Vagina (tissue), 2 donors: Measurements from ENCODE around the gene HSPA12A. TPM values are rescaled to one million over a fixed set of nuclear protein-coding genes. Genes with fewer than 3 reads are reported as not detected.

ENCODE experiments used
- DNase-seq, 2 donors: peaks; one replicate each; pipeline ENCODE4 v3.0.0-alpha.2; 2017; ENCODE audit errors: extremely low spot score in 2 of 2
- H3K27ac ChIP-seq: fragments of 200-600 bp; sonication (generic); one replicate; pipeline ENCODE4 v1.5.1; 2019
- H3K27me3 ChIP-seq: fragments of 200-600 bp; sonication (generic); one replicate; pipeline ENCODE4 v1.5.1; 2019
- H3K36me3 ChIP-seq, 2 donors: fragments of 200-600 bp; sonication (generic); one replicate each; pipeline ENCODE4 v1.5.1; 2017 to 2019
- H3K4me1 ChIP-seq: fragments of 200-600 bp; sonication (generic); one replicate; pipeline ENCODE4 v1.5.1; 2019
- H3K4me3 ChIP-seq, 2 donors: fragments of 200-600 bp; sonication (generic); 1 replicate in 1 of 2; 2 replicates in 1 of 2; pipeline ENCODE4 v1.5.1; 2016 to 2019
- H3K9me3 ChIP-seq: fragments of 200-600 bp; sonication (generic); one replicate; pipeline ENCODE4 v1.5.1; 2019
- POLR2A ChIP-seq, 2 donors: fragments of 450-650 bp; IDR thresholded peaks; one replicate each; pipeline ENCODE4 v1.6.1; 2017; ENCODE audit warnings: antibody characterized with exemption in 2 of 2, mild to moderate bottlenecking in 2 of 2, moderate library complexity in 2 of 2
- POLR2AphosphoS5 ChIP-seq, 2 donors: sonication (generic); formaldehyde crosslinking; IDR thresholded peaks; one replicate each; pipeline ENCODE4 v1.9.0; 2017; ENCODE audit warnings: antibody characterized with exemption in 2 of 2, mild to moderate bottlenecking in 2 of 2, low read depth in 1 of 2; ENCODE audit not compliant: insufficient read depth in 1 of 2
- intact Hi-C: fragments of 100-400 bp; cut with DNase I; formaldehyde crosslinking; loops from one replicate; pipeline ENCODE4 v1.15.1; 2023
- total RNA-seq: library from RNA; depleted of rRNA; stranded (reverse); fragments of >200 nt; gene quantifications from one replicate; pipeline ENCODE4 v1.2.3, GENCODE V29; 2016
- TF ChIP-seq, protein P1 (sequence below), 3 experiments: fragments of 450-650 bp in 2 of 3; fragments of 200-600 bp in 1 of 3; sonication (generic) in 1 of 3; IDR thresholded peaks; one replicate each; pipeline ENCODE4 v1.5.1; 2017 to 2019; ENCODE audit warnings: antibody characterized with exemption in 3 of 3, mild to moderate bottlenecking in 2 of 3, moderate library complexity in 2 of 3

The HSPA12A gene
- total RNA-seq, 1 donor from 2014 or later = 28.7 TPM

DNA sequence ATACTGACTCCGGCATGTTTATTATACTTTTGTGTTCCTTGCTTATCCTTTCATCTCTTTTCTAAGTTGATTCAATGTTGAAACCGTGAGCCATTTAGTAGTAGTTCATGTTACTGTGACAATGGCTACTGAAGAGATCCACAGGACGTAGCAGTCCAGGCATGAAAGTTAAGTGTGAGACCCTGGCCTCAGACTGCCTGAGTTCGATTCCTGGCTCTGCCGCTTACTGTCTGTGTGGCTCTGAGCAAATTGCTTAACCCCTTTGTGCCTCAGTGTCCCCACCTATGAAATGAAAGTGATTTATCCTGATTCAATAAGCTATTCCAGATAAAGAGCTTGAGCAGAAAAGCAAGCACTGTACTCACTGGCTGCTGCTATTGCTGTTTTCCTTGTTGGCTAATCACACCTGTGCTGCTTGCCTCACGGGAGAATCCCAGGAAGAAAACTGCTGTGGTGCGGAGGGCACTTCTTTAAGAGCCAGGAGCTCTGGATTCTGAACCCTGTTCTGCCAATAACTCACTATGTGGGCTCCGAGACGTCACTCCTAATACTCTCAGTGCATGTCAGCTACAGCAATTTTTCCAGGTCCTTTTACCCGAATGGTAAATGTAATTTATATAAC is 83.2 kb downstream of the HSPA12A start:
- no peak overlapping the region for H3K27ac ChIP-seq
- no peak for DNase-seq
- no peaks in the 10 kb centered on the region for H3K27me3 ChIP-seq
- H3K4me3 ChIP-seq = no peak overlapping the region
- no peaks in the 10 kb centered on the region for H3K9me3 ChIP-seq
- H3K4me1 ChIP-seq = no peaks in the 10 kb centered on the region
- intact Hi-C loops = no loop called here
- TF ChIP-seq POLR2A (IDR thresholded peaks at IDR 0.05) = no peak
- no peaks in the 10 kb centered on the region for H3K36me3 ChIP-seq

DNA sequence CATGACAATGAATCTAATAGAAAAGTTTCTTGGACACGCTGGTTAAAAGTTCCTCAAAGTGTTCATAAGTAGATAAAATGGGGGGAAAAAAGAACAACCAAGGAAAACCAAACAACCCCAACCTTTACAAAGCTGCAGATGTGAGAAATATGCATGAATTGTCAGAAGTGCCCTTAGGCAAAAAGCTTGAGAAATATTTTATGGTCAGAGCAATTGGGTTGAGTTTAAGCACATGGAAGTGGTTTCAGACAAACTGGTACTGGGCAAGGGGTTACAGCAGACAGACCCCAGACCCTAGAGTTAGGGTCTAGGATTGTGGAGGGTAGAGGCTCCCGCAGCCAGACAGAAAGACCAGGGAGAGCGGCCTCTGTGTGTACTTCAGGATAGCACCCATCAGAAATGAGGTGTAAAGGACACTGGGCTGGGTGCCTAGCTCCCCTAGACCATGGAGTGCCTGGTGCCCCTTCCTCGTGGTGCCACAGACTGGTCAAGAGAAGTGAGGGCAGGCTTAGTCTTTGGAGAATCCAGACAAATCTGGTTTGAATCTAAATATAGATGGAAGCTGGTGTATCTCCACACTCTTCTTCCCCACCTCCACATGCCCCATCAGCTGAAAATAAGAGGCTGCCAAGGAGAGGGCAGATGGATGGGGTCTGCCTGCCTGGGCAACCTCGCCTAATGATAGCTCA is 84.4 kb downstream of the HSPA12A start:
- Histone ChIP-seq H3K36me3 (no peaks in the 10 kb centered on the region), H3K27ac (no peak overlapping the region), H3K27me3 (no peaks in the 10 kb centered on the region), H3K4me3 (no peak overlapping the region), H3K4me1 (no peaks in the 10 kb centered on the region), H3K9me3 (no peaks in the 10 kb centered on the region)
- no peak for DNase-seq
- intact Hi-C loops = no loop called here
- TF ChIP-seq, protein P1, sequence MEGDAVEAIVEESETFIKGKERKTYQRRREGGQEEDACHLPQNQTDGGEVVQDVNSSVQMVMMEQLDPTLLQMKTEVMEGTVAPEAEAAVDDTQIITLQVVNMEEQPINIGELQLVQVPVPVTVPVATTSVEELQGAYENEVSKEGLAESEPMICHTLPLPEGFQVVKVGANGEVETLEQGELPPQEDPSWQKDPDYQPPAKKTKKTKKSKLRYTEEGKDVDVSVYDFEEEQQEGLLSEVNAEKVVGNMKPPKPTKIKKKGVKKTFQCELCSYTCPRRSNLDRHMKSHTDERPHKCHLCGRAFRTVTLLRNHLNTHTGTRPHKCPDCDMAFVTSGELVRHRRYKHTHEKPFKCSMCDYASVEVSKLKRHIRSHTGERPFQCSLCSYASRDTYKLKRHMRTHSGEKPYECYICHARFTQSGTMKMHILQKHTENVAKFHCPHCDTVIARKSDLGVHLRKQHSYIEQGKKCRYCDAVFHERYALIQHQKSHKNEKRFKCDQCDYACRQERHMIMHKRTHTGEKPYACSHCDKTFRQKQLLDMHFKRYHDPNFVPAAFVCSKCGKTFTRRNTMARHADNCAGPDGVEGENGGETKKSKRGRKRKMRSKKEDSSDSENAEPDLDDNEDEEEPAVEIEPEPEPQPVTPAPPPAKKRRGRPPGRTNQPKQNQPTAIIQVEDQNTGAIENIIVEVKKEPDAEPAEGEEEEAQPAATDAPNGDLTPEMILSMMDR (IDR thresholded peaks at IDR 0.05) = no peak
- TF ChIP-seq POLR2AphosphoS5 (IDR thresholded peaks at IDR 0.05; ENCODE audit: insufficient read depth in 1 of 2, low read depth in 1 of 2) (no peak), POLR2A (IDR thresholded peaks at IDR 0.05) (no peak)

DNA sequence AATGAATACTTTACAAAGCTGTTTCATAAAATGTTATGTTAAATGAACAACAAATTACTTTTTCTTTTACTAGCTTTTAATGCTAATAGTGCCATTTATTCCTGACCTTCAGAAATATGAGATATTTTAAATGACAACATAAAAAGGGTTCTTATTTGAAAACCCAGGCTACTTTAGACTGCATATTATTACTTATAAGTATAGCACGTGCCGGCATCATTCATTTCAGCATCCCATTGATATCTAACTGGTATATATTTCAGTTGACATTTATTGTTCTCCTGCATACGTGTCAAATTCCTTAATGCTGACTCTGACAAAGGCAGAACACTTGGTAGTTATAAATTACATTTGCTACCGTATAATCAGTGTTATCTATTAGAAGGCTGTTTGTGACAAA is 86.3 kb downstream of the HSPA12A start:
- intact Hi-C loops = no loop called here

DNA sequence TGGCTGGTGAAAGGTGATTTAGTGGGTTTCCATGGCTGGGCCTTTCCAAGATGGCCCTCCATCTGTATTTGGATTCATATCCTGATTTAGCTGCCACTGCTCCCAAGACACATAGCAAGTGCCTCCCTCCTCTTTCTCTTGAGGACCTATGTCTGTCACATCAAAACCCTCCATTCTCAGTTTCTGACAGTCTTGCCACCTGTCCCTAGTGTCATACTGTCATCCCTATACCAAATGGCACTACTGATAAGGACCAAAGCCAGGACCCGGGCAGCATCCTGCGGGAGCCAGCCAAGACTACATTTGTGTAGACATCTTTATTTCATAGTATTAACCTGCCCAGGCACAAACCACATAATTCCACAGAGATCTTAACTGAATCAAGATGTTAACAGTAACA is 86.8 kb downstream of the HSPA12A start:
- TF ChIP-seq POLR2A (IDR thresholded peaks at IDR 0.05) (no peak), POLR2AphosphoS5 (IDR thresholded peaks at IDR 0.05; ENCODE audit: insufficient read depth in 1 of 2, low read depth in 1 of 2) (no peak)
- TF ChIP-seq, protein P1 (IDR thresholded peaks at IDR 0.05) = no peak
- Histone ChIP-seq H3K27ac (no peak overlapping the region), H3K4me1 (no peaks in the 10 kb centered on the region), H3K9me3 (no peaks in the 10 kb centered on the region), H3K27me3 (no peaks in the 10 kb centered on the region), H3K4me3 (no peak overlapping the region), H3K36me3 (no peaks in the 10 kb centered on the region)
- no peak for DNase-seq
- intact Hi-C loops = no loop called here

More for the DNA sequence above, 86.3 kb downstream of the HSPA12A start:
- no peak overlapping the region for H3K27ac ChIP-seq
- H3K4me1 ChIP-seq = no peaks in the 10 kb centered on the region
- no peaks in the 10 kb centered on the region for H3K36me3 ChIP-seq
- no peaks in the 10 kb centered on the region for H3K9me3 ChIP-seq
- no peaks in the 10 kb centered on the region for H3K27me3 ChIP-seq
- H3K4me3 ChIP-seq = no peak overlapping the region
- TF ChIP-seq, protein P1 (IDR thresholded peaks at IDR 0.05) = no peak
- TF ChIP-seq POLR2A (IDR thresholded peaks at IDR 0.05) (no peak), POLR2AphosphoS5 (IDR thresholded peaks at IDR 0.05; ENCODE audit: insufficient read depth in 1 of 2, low read depth in 1 of 2) (no peak)
- DNase-seq = no peak

DNA sequence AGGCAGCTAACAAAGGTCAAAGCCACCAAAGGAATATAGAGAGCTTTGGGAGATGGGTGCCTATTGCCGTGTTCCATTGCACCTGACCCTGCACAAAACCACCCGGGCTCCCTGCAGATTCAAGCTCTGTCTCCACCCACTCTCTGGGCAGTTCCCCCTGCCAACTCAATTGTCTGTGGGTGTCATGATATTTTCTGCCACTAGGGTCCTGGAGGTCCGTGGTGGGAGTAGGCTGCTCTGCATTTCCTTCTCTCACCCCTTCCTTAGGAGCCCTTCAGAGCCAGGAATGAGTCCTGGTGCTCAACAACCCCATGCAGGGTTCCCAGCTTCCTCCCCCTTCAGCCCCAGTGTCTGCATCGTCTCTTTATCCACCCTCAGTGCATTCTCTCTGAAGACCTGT is 87.5 kb downstream of the HSPA12A start:
- no peak overlapping the region for H3K4me3 ChIP-seq
- no peak overlapping the region for H3K27ac ChIP-seq
- no peaks in the 10 kb centered on the region for H3K4me1 ChIP-seq
- intact Hi-C loops = no loop called here
- no peak for DNase-seq
- H3K27me3 ChIP-seq = no peaks in the 10 kb centered on the region
- no peak for TF ChIP-seq POLR2A (IDR thresholded peaks at IDR 0.05)
- TF ChIP-seq, protein P1 (IDR thresholded peaks at IDR 0.05) = no peak
- peaks cover 6% of the 10 kb centered on the region for H3K9me3 ChIP-seq
- H3K36me3 ChIP-seq = no peaks in the 10 kb centered on the region
